Gastrocnemius medialis (tissue), 4 donors: ENCODE measurements around the gene SAA4. TPM values are rescaled to one million over a fixed set of nuclear protein-coding genes. Genes with fewer than 3 reads are reported as not detected.
"Not testable (repeated sequence)": the region's sequence is repeated elsewhere in the genome, so short reads cannot be mapped to it uniquely, and the experiment has no call there.

Source experiments
- ATAC-seq, 2 donors: fragments of 150-250 bp; one replicate each; pipeline ENCODE4 v1.9.1; 2016
- DNase-seq, 2 donors: peaks; one replicate each; pipeline ENCODE4 v3.0.0-alpha.2; 2019
- H3K27ac ChIP-seq, 4 donors: fragments of 200-600 bp; sonication (generic); 1 replicate in 1 of 4; 2 replicates in 3 of 4; pipeline ENCODE4 v1.5.1; 2016 to 2018; ENCODE audit warnings: mild to moderate bottlenecking in 2 of 4, moderate library complexity in 1 of 4
- H3K27me3 ChIP-seq, 3 donors: fragments of 200-600 bp; sonication (generic) in 2 of 3; 1 replicate in 1 of 3; 2 replicates in 2 of 3; pipeline versions ENCODE4 v1.5.1 to v1.6.0; 2016 to 2019; ENCODE audit warnings: mild to moderate bottlenecking in 1 of 3, moderate library complexity in 1 of 3
- H3K36me3 ChIP-seq, 2 donors: fragments of 200-600 bp; sonication (generic) in 1 of 2; one replicate each; pipeline ENCODE4 v1.5.1; 2017 to 2018
- H3K4me1 ChIP-seq, 2 donors: fragments of 200-600 bp; sonication (generic) in 1 of 2; one replicate each; pipeline ENCODE4 v1.5.1; 2016 to 2017; ENCODE audit warnings: mild to moderate bottlenecking in 2 of 2
- H3K4me3 ChIP-seq, 4 donors: fragments of 200-600 bp; sonication (generic) in 3 of 4; 1 replicate in 1 of 4; 2 replicates in 3 of 4; pipeline ENCODE4 v1.5.1; 2016 to 2019; ENCODE audit warnings: mild to moderate bottlenecking in 2 of 4
- H3K9me3 ChIP-seq, 3 donors: fragments of 200-600 bp; sonication (generic) in 2 of 3; 1 replicate in 1 of 3; 2 replicates in 2 of 3; pipeline ENCODE4 v1.5.1; 2016 to 2019
- CTCF ChIP-seq, 5 experiments: fragments of 450-650 bp in 3 of 5; fragments of 200-600 bp in 2 of 5; sonication (generic) in 2 of 5; IDR thresholded peaks in 4 of 5; conservative IDR thresholded peaks in 1 of 5; 1 replicate in 4 of 5; 2 replicates in 1 of 5; pipeline ENCODE4 v1.5.1; 2016 to 2019; ENCODE audit warnings: antibody characterized with exemption in 5 of 5, mild to moderate bottlenecking in 3 of 5, moderate library complexity in 3 of 5
- POLR2A ChIP-seq, 2 donors: fragments of 450-650 bp; IDR thresholded peaks; one replicate each; pipeline ENCODE4 v1.6.1; 2017; ENCODE audit warnings: antibody characterized with exemption in 2 of 2, mild to moderate bottlenecking in 2 of 2, moderate library complexity in 2 of 2
- in situ Hi-C, 4 donors: fragments of 200-750 bp; cut with MboI; loops; one replicate each; pipeline versions ENCODE4 v1.15.0 to v1.8.0; 2017; ENCODE audit warnings: low sequenced_read_pairs in 4 of 4
- intact Hi-C: fragments of 100-400 bp; cut with DNase I; formaldehyde crosslinking; loops from one replicate; pipeline ENCODE4 v1.15.1; 2023; ENCODE audit warnings: low total_unique reads
- total RNA-seq, 4 donors: library from RNA; depleted of rRNA; stranded (reverse); fragments of >200 nt; gene quantifications; one replicate each; pipeline versions ENCODE4 v1.1.0 to v1.2.3, GENCODE V29; 2016

The SAA4 gene
- total RNA-seq, 4 donors from 2014 or later: 2.5 to 3.9 TPM; not detected in 2

- Histone ChIP-seq H3K9me3 (no peaks in the 10 kb centered on the region), H3K27me3 (no peaks in the 10 kb centered on the region), H3K4me3 (no peak within 1 kb of the TSS), H3K27ac (peak within 1 kb of the TSS in 1 of 4 donors; percentile 55), H3K36me3 (no peaks in the 10 kb centered on the region), H3K4me1 (no peaks in the 10 kb centered on the region)
- intact Hi-C loops: no loop called here
- in situ Hi-C loops: no loop called here
- ATAC-seq (peak; percentile 45 to 92), DNase-seq (peak in 1 of 2 donors; percentile 84)
- TF ChIP-seq CTCF (IDR thresholded peaks at IDR 0.05 in 4 of 5, conservative IDR thresholded peaks at IDR 0.05 in 1 of 5): no peak
Observed at GRCh38 chr11:18265949-18266348, 29.3 kb upstream of the SAA4 start, which contains the start of gene SAA1. Gene SAA1, plus strand, starts transcription at chr11:18266264. Its CDS starts 624 bp downstream, at chr11:18266888.

GRCh38 chr11:18264677-18265555, 28.3 kb upstream of the SAA4 start:
- H3K27me3 ChIP-seq: no peaks in the 10 kb centered on the region
- no peaks in the 10 kb centered on the region for H3K9me3 ChIP-seq
- intact Hi-C loops (no loop called here), in situ Hi-C loops (no loop called here)
- no peak overlapping the region for H3K27ac ChIP-seq
- DNase-seq (no peak), ATAC-seq (no peak)
- TF ChIP-seq CTCF (IDR thresholded peaks at IDR 0.05 in 4 of 5, conservative IDR thresholded peaks at IDR 0.05 in 1 of 5) (no peak), POLR2A (IDR thresholded peaks at IDR 0.05) (no peak)
- H3K4me3 ChIP-seq: no peak overlapping the region
- H3K36me3 ChIP-seq: no peaks in the 10 kb centered on the region
- H3K4me1 ChIP-seq: no peaks in the 10 kb centered on the region

GRCh38 chr11:18264035-18264434, 27.4 kb upstream of the SAA4 start:
- Histone ChIP-seq H3K4me1 (no peaks in the 10 kb centered on the region), H3K36me3 (no peaks in the 10 kb centered on the region), H3K4me3 (no peak overlapping the region), H3K27ac (no peak overlapping the region), H3K27me3 (no peaks in the 10 kb centered on the region), H3K9me3 (no peaks in the 10 kb centered on the region)
- ATAC-seq (no peak), DNase-seq (no peak)
- in situ Hi-C loops: no loop called here
- intact Hi-C loops: no loop called here
- TF ChIP-seq POLR2A (IDR thresholded peaks at IDR 0.05): no peak
- TF ChIP-seq CTCF (IDR thresholded peaks at IDR 0.05 in 4 of 5, conservative IDR thresholded peaks at IDR 0.05 in 1 of 5): no peak

- H3K9me3 ChIP-seq, intact Hi-C loops, H3K4me1 ChIP-seq, H3K4me3 ChIP-seq, in situ Hi-C loops, H3K27ac ChIP-seq, H3K36me3 ChIP-seq, DNase-seq, H3K27me3 ChIP-seq, ATAC-seq: not testable (repeated sequence)
Observed at GRCh38 chr11:18262681-18263350, 26.2 kb upstream of the SAA4 start.

- intact Hi-C loops: no loop called here
- H3K9me3 ChIP-seq: no peaks in the 10 kb centered on the region
- TF ChIP-seq POLR2A (IDR thresholded peaks at IDR 0.05) (no peak), CTCF (IDR thresholded peaks at IDR 0.05 in 4 of 5, conservative IDR thresholded peaks at IDR 0.05 in 1 of 5) (no peak)
- DNase-seq (no peak), ATAC-seq (no peak)
- no peaks in the 10 kb centered on the region for H3K4me1 ChIP-seq
- H3K36me3 ChIP-seq: no peaks in the 10 kb centered on the region
- no peaks in the 10 kb centered on the region for H3K27me3 ChIP-seq
- no peak overlapping the region for H3K4me3 ChIP-seq
- no peak overlapping the region for H3K27ac ChIP-seq
- in situ Hi-C loops: no loop called here
Observed at GRCh38 chr11:18261721-18262120, 25.1 kb upstream of the SAA4 start.
